ENCODE results near the gene TTLL13.

GRCh38 chr15:90306560-90306959, 57.2 kb downstream of the TTLL13 start:
- TF ChIP-seq CTCF (IDR thresholded peaks at IDR 0.05) (no peak), POLR2A (IDR thresholded peaks at IDR 0.05) (no peak)

Data from adrenal gland (tissue), 5 donors.